ENCODE data around the gene MAGED4B. TPM values are rescaled to one million over a fixed set of nuclear protein-coding genes. Genes with fewer than 3 reads are reported as not detected.
A peak's percentile ranks its signal among the peaks of the same experiment; 100 is the strongest.

MAGED4B gene
- polyA plus RNA-seq, 1 of the 3 experiments (the other 2 are of a cell fraction): 37.7 TPM

GRCh38 chrX:52082578-52082977 lies 13.6 kb upstream of the MAGED4B start:
- POLR2A ChIA-PET: no interaction called here
- no peak overlapping the region for H3K9ac ChIP-seq
- H3K27ac ChIP-seq (ENCODE audit: low read depth in 2 of 2, low read length in 1 of 2): peak overlapping the region in 1 of 2 experiments; percentile 52; a peak in 1 of 4 replicates
- H3K27me3 ChIP-seq (ENCODE audit: insufficient read depth): no peaks in the 10 kb centered on the region; the same call in 1 of the 2 replicates
- no peak overlapping the region for H3K4me2 ChIP-seq
- TF ChIP-seq IRF3 (IDR thresholded peaks at IDR 0.05; ENCODE audit: low read depth, low read length) (no peak), RFX5 (IDR thresholded peaks at IDR 0.05; ENCODE audit: low read length) (no peak), TEAD4 (IDR thresholded peaks at IDR 0.05; ENCODE audit: borderline replicate concordance, insufficient read depth) (peak; percentile 67; the same call in 1 of the 2 replicates), EZH2phosphoT487 (IDR thresholded peaks at IDR 0.05; ENCODE audit: borderline replicate concordance, low read depth) (no peak), MAX (IDR thresholded peaks at IDR 0.05; ENCODE audit: low read depth) (peak; percentile 47; the same call in 1 of the 2 replicates), POLR2AphosphoS5 (IDR thresholded peaks at IDR 0.05; ENCODE audit: low read depth, low read length) (peak; percentile 33; the same call in 1 of the 2 replicates), NFIC (IDR thresholded peaks at IDR 0.05; ENCODE audit: borderline replicate concordance) (peak; percentile 33; the same call in 1 of the 2 replicates), SIN3A (IDR thresholded peaks at IDR 0.05; ENCODE audit: borderline replicate concordance, low read depth, low read length) (no peak), GABPA (IDR thresholded peaks at IDR 0.05; ENCODE audit: low read depth) (no peak), EP300 (IDR thresholded peaks at IDR 0.05; ENCODE audit: borderline replicate concordance in 1 of 2, low read depth in 1 of 2, low read length in 1 of 2) (peak in 1 of 2 experiments; percentile 45; a peak in 1 of 4 replicates), SMC3 (IDR thresholded peaks at IDR 0.05; ENCODE audit: low read depth, low read length) (no peak), JUND (IDR thresholded peaks at IDR 0.05) (peak; percentile 87), FOSL2 (IDR thresholded peaks at IDR 0.05; ENCODE audit: borderline replicate concordance, low read depth) (peak; percentile 80), FOXM1 (IDR thresholded peaks at IDR 0.05; ENCODE audit: low read depth) (no peak), PBX3 (IDR thresholded peaks at IDR 0.05) (peak; percentile 76), TCF12 (IDR thresholded peaks at IDR 0.05) (peak; percentile 88)
- peaks cover 14% of the 10 kb centered on the region for H3F3A ChIP-seq (replicated peaks; ENCODE audit: insufficient read depth)
- H3K9me2 ChIP-seq: no peaks in the 10 kb centered on the region
- CTCF ChIA-PET: no interaction called here
- H3K4me1 ChIP-seq (ENCODE audit: control insufficient read depth in 1 of 2, insufficient read depth in 2 of 2, low read depth in 1 of 2, low read length in 1 of 2): no peaks in the 10 kb centered on the region
- no peaks in the 10 kb centered on the region for H3K36me3 ChIP-seq (replicated peaks in 1 of 2; ENCODE audit: control insufficient read depth in 1 of 2, insufficient read depth in 2 of 2, low read length in 1 of 2)
- H2AFZ ChIP-seq (ENCODE audit: low read depth): no peak overlapping the region
- no peak overlapping the region for H3K4me3 ChIP-seq (ENCODE audit: low read depth in 2 of 2, low read length in 1 of 2)
- DNase-seq: no peak
- H3K79me2 ChIP-seq (ENCODE audit: insufficient read depth): no peaks in the 10 kb centered on the region
- H3K9me3 ChIP-seq: no peaks in the 10 kb centered on the region; the same call in 1 of the 2 replicates
- H4K20me1 ChIP-seq (ENCODE audit: insufficient read depth): no peaks in the 10 kb centered on the region
- WGBS (ENCODE audit: low lambda C conversion rate): under 1% methylated on average over 4 of the region's 4 CpGs

- TF ChIP-seq NRF1 (IDR thresholded peaks at IDR 0.05; ENCODE audit: low read depth, low read length) (no peak), IRF3 (IDR thresholded peaks at IDR 0.05; ENCODE audit: low read depth, low read length) (no peak), CHD2 (IDR thresholded peaks at IDR 0.05; ENCODE audit: low read length, partially characterized antibody) (no peak), MEF2A (IDR thresholded peaks at IDR 0.05; ENCODE audit: borderline replicate concordance, low read depth) (no peak), EZH2phosphoT487 (IDR thresholded peaks at IDR 0.05; ENCODE audit: borderline replicate concordance, low read depth) (no peak), FOXJ3 (CRISPR knock-in tag; IDR thresholded peaks at IDR 0.05) (no peak), RFX5 (IDR thresholded peaks at IDR 0.05; ENCODE audit: low read length) (no peak), TEAD4 (IDR thresholded peaks at IDR 0.05; ENCODE audit: borderline replicate concordance, insufficient read depth) (no peak), NFIC (IDR thresholded peaks at IDR 0.05; ENCODE audit: borderline replicate concordance) (no peak), RXRA (IDR thresholded peaks at IDR 0.05; ENCODE audit: borderline replicate concordance, low read depth) (no peak), MAX (IDR thresholded peaks at IDR 0.05; ENCODE audit: low read depth) (no peak)
- H3K9me3 ChIP-seq: no peaks in the 10 kb centered on the region; the same call in 1 of the 2 replicates
- no peaks in the 10 kb centered on the region for H3K9me2 ChIP-seq
- no peak for DNase-seq
- POLR2A ChIA-PET: no interaction called here
- no peaks in the 10 kb centered on the region for H3K36me3 ChIP-seq (replicated peaks in 1 of 2; ENCODE audit: control insufficient read depth in 1 of 2, insufficient read depth in 2 of 2, low read length in 1 of 2)
- no peaks in the 10 kb centered on the region; the same call in 1 of the 2 replicates for H3K27me3 ChIP-seq (ENCODE audit: insufficient read depth)
- no peak overlapping the region for H3K4me2 ChIP-seq
- H3K4me3 ChIP-seq (ENCODE audit: low read depth in 2 of 2, low read length in 1 of 2): no peak overlapping the region
- CTCF ChIA-PET: no interaction called here
- H3K4me1 ChIP-seq (ENCODE audit: control insufficient read depth in 1 of 2, insufficient read depth in 2 of 2, low read depth in 1 of 2, low read length in 1 of 2): no peaks in the 10 kb centered on the region
- WGBS (ENCODE audit: low lambda C conversion rate): 24% methylated on average over 1 of the region's 1 CpG
- H3K79me2 ChIP-seq (ENCODE audit: insufficient read depth): no peaks in the 10 kb centered on the region
- no peak overlapping the region for H2AFZ ChIP-seq (ENCODE audit: low read depth)
- no peaks in the 10 kb centered on the region for H4K20me1 ChIP-seq (ENCODE audit: insufficient read depth)
- H3K9ac ChIP-seq: no peak overlapping the region
- H3K27ac ChIP-seq (ENCODE audit: low read depth in 2 of 2, low read length in 1 of 2): no peak overlapping the region
- peaks cover 12% of the 10 kb centered on the region for H3F3A ChIP-seq (replicated peaks; ENCODE audit: insufficient read depth)
These were observed 9.1 kb upstream of the MAGED4B start for GRCh38 chrX:52078131-52078530.

Measured in SK-N-SH (cell line).